ENCODE results near the gene HOXA7.

DNA sequence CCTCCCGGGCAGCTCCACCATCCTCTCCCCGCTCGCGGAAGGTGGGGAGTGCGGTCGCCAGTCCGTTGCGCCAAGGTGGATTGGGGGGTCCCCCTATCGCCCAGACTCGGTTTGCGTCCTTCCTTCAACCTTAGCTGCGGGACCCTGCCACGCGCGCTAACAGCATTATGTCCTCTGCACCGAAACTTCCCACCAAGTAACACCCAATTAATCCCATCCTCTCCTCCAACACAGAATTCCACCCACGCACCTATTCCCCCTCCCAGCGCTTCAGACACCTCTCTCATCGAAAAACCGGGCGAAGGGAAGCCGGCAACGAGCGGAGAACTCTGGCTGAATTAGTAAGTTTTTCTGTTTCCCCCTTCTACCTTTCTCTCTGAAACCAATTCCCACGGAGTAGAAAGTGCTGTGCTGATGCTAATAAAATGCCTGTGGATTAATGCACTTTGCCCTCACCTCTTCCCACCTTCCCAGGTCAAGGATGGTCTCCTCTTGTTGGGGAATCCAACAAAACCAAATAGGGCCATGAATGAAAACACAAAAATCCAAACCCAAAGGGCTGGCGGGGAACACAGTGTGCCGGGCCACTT lies 5.0 kb downstream of the HOXA7 start:
- TF ChIP-seq, protein P1, sequence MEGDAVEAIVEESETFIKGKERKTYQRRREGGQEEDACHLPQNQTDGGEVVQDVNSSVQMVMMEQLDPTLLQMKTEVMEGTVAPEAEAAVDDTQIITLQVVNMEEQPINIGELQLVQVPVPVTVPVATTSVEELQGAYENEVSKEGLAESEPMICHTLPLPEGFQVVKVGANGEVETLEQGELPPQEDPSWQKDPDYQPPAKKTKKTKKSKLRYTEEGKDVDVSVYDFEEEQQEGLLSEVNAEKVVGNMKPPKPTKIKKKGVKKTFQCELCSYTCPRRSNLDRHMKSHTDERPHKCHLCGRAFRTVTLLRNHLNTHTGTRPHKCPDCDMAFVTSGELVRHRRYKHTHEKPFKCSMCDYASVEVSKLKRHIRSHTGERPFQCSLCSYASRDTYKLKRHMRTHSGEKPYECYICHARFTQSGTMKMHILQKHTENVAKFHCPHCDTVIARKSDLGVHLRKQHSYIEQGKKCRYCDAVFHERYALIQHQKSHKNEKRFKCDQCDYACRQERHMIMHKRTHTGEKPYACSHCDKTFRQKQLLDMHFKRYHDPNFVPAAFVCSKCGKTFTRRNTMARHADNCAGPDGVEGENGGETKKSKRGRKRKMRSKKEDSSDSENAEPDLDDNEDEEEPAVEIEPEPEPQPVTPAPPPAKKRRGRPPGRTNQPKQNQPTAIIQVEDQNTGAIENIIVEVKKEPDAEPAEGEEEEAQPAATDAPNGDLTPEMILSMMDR (conservative IDR thresholded peaks at IDR 0.05; ENCODE audit: low read depth, low read length): no peak
- no peak for TF ChIP-seq EZH2phosphoT487 (IDR thresholded peaks at IDR 0.05; ENCODE audit: borderline replicate concordance, low read length)
- no peak for TF ChIP-seq EZH2 (IDR thresholded peaks at IDR 0.05; ENCODE audit: low read length, unreplicated experiment)

Data from PC-3 (cell line).